NCI-H2196 (cell line): ENCODE measurements around the gene KRT86.
A peak's percentile ranks its signal among the peaks of the same experiment; 100 is the strongest.

Experiments used
- DNase-seq: peaks from one replicate; lab custom pipeline; 2025; ENCODE audit not compliant: unreplicated experiment; lab: John Stamatoyannopoulos, UW

The KRT86 gene

DNA sequence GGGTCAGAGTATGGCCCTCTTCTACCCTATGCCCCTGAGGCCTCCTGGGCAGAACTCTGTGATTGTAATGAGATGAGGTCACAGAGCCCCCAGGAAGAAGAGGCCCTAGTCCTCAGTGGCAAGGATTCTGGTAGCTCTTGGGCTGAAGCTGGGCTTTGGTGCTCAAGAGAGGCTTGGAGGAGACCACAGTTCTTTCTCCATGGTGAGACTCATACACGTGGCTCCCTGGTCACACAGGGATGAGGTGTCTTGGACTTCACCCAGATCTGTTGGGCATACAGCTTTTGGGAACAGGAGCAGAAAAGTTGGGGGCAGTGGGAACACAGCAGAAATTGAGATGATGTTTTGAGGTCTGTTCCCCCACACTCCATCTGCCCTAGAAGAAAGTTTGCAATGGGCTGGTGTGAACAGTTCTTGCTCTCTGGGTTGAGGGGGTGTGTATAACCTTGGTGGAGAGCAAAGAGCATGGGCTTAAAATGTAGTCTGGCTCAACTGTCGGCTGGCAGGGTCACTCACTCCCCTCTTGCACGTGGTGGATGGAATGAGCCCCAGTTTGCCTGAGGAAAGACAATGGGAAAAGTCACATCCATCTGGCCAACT is at the start of gene KRT86:
KRT86 (plus strand) TSS at position 125 of the 600 bp plus-strand sequence. CDS start 27,272 bp downstream, outside the sequence.
- no peak for DNase-seq

DNA sequence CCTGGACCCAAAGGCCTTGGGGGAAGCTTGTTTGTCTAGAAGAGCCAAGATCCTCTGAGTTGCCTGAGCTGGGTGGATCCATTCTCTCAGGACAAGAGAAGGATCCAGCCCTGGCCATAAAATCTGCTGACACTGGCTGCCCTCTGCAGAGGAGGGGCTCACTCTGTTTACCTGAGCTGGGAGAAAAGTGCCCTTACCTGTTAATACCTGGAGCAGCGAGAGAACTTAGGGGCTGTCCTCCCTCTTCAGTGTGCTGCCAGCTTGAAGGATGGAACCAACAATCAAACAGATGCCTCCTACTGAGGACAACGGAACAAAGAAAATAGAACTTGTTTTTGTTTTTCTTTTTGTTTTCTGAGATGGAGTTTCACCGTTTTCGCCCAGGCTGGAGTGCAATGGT is 48.7 kb upstream of the KRT86 start:
- DNase-seq: no peak

DNA sequence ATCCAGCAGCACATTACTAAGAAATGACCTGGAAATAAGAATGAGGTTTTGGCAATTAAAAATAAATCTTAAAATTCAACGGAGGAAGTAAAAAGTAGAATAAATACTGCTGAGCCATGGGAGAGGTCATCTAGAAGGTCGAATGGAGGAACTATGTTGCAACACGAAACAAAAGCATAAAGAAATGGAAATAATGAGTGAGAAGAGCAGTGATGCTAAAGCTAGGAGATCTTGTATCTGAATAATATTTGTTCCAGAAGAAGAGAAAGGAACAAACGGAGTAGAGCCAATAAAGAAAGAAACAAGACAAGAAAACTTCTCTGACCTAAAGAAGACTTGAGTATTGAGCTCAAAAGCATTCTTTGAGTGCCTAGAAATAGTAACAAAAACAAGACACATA is 48.0 kb upstream of the KRT86 start:
- DNase-seq: no peak

DNA sequence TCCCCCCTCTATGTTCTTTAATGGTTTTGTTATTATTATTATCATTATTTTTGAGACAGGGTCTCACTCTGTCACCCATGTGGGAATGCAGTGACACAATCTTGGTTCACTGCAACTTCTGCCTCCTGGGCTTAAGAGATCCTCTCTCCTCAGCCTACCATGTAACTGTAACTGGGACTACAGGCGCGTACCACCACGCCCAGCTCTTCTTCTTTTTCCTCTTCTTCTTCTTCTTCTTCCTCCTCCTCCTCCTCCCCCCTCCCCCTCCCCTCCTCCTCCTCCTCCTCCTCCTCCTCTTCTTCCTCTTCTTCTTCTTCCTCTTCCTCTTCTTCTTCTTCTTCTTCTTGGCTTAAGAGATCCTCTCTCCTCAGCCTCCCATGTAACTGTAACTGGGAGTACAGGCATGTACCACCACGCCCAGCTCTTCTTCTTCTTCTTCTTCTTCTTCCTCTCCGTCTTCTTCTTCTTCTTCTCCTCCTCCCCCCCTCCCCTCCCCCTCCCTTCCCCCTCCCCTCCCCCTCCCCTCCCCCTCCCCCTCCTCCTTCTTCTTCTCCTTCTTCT is 46.8 kb upstream of the KRT86 start:
- DNase-seq: no peak

DNA sequence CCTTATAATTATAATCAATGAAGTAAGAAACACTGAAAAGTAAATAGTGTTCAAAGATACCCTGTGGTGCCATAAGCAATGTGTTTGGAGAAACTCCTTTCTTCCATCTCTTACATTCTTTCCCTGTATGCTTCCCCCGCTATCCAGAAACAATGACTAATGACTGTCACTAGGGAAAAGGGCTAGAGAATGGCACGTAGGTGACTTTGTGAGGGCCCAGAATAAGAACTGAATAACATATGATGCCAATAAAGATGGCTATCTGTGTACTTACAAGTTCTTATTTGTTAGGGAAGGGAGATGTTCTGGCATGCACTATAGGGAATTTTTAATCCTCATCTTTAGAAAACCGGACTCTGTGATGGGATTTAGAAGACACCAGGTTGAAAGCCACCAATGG is 46.1 kb upstream of the KRT86 start:
- DNase-seq: no peak

DNA sequence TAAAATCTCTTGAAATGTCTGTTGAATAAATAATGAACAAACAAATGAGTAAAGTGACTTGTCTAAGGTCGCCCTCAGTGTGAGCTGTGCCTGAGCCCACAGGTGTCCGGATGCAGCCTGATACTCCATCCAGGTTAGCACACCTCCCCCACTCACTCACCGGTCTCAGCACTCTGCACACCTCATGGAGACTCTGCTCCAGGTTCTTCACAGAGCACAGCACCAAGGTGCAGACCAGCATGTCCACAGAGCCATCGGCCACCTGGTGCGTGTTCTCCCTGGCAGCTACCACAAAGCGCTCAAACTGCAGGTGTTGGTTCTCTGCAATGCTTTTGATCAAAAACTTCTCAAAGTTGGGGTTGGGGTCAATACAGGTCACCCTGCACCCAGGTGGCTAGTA is 45.5 kb upstream of the KRT86 start:
- no peak for DNase-seq

DNA sequence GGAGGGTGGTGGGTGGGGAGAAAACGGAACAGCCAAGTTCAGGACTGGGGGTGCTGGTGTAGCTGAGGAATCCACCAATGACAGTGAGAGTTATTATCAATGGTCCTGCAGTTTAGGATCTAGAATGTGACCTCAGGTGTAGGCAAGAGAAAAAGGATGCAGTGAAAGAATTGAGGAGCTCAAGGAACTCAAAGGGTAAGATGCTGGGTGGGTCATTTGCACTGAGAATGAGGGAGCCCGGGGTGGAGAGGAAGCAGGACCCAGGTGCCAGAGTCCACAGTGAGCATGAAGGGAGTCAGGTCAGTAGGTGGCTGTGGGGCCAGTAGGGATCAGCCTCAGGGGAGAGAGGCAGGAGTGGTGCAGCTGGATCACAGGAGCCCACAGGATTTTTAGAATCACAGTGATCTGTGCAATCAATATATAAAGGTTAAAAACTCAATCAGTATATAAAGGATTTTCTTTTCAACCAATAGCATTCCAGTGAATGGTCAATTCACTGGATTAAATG is 44.6 kb upstream of the KRT86 start:
- no peak for DNase-seq

DNA sequence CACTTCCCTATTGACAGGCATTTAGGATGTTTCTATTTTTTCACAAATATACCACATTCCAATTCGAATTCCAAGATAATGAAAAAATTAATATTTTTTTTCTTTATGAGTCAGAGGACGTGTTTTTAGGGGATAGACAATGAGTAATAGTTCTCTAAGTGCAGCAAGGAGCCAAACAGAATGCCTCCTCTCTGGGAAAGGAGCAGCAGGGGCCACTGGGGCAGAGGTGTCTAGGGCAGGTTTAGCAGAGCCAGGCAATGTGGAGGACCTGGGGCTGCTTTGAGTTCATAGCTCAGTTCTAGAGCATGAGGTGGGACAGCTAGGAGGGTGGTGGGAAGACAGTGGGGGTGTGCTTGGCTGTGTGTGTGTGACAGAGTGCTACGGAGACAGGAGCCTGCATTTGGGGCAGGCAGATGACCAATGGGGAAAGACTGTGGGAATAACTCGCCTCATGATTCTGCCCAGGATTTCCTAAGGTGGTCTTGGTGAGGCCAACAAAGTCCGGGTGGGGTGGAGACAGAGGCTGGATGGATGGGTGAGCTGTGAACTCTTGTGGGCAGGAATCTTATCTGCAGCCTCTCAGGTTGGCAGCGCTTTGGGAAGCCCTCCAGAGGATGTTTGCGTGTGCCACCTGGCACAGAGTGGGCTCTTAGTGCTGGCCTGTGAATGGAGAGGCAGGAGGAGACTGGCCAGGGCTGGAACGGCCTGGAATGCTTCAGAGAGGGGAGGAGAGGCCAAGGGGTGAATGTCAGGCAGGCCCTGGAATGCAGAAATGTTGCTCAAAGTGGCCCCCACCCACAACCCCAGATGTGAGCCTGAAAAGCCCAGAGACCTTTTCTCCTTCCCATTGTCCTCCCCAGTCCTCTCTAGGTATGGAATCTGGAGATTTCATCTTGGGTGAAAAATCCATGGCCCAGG is 43.8 kb upstream of the KRT86 start:
- DNase-seq: no peak

DNA sequence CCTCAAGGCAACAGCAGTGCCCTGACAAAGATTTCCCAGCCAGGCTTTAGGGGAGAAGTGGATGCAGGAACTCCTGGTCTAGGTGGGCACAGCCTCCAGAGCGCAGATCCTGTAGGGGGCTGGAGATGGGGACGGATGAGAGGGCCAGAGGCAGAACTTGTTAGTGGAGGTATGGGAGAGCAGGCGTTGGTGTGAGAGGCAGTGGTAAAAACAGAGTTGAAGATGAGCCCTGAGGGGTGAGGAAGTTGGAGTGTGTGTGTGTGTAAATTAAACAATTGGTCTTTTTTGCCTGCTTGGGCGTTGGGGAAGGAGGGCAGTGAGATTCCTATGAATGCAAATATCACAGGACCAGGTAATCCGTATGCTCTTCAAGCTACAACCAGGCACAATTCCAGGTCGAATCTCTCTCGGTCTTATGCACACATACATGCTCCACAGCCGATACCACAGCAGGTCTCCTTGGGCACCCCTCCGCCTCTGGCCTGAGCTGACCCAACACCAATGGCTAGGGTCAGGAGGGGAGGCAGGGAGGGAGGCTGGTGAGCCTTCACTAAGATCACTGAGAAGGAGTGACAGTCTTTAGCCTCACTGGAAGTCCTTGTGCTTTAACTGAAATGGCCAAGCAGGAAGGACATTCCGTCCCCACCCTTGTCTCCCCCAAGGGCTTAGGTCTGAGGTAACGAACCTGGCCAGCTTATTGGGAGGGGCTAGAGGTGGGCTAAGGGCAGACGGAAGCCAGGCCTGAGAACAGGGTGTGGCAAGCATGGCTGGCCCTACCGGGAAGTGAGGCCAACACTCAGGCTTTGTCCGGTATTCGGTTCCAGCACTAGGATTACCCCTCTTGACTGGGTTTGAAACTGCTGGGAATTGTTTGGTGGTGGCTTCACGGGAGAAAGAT is 42.9 kb upstream of the KRT86 start:
- DNase-seq: no peak

DNA sequence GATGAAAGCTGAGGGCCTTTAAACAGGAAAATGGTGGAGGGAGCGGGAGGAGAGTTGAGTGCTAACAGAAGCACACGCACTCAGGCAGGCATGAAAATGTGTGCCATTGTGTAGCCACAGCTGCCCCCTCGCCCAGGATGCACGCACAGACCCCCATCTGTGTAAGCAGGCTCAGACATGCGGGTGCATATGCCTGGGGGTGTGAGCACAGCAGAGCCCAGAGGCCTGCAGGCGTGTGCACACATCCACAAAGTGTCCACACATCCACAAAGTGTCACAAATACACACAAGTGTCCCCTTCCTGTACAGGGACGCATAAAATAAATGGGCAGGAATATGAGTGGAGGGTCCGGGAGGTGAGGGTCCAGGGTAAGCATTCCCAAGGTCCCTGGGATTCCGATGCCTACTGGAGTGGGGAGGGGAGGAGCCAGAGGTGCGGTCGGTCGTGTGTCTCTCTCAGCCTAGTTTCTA is 42.2 kb upstream of the KRT86 start:
- DNase-seq: no peak

DNA sequence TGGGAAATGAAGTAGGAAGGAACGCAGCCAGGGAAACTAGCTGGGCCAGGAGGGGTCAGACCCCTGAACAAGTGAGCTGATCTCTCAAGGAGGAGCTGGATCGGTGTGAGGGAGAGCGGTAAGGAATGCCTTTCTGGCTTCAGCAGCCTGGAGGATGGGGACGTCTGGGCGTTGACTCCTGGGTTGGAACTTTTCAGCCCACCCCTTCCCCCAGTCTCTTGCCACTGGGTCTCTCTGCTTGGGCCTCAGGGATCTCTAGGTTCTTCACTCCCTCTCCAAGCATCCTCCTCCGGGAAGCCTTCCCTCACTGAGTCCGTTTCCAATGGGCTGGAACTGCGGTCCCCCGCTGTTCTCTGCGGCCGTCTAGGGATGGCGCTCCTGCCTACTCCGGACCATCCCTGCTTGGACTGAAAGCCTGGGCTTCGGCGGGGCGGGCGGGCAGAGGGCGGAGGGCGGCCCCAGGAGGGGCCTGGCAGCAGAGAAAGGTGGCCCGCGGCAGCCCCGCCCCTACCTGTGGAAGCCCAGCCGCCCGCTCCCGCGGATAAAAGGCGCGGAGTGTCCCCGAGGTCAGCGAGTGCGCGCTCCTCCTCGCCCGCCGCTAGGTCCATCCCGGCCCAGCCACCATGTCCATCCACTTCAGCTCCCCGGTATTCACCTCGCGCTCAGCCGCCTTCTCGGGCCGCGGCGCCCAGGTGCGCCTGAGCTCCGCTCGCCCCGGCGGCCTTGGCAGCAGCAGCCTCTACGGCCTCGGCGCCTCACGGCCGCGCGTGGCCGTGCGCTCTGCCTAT is 41.6 kb upstream of the KRT86 start, which contains the start of gene KRT7:
KRT7 (plus strand) TSS at position 570 of the 788 bp plus-strand sequence; CDS start at position 624, 54 bp downstream.
- no peak for DNase-seq

DNA sequence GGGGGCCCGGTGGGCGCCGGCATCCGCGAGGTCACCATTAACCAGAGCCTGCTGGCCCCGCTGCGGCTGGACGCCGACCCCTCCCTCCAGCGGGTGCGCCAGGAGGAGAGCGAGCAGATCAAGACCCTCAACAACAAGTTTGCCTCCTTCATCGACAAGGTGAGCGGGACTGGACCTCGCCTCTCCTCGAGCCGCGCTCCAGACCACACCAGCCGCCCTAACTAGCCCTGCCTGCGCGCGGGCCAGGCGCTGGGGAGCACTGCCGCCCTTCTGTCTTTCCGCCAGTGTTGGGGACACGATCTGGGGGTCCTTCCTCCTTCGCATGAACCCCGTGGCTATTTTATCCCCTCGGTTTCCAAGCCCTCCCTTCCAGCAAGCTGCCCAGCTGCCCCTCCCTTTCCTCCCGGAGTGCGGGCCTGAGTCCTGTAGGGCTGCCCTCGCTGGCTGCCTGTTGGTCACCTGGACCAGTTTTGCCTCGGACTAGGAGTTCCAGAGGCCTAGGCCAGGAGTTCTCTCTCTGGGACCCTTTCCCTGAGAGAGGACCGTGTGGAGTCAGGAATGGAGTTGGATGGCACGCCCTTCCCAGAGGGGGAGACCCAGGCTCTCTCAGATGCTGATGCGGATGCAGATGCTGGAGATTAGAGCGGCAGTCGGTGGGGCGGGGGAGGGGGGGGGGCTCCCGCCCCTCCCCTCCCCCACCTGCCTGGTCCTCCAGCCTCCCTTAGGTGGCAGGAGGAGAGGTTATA is 40.8 kb upstream of the KRT86 start:
- DNase-seq: no peak

DNA sequence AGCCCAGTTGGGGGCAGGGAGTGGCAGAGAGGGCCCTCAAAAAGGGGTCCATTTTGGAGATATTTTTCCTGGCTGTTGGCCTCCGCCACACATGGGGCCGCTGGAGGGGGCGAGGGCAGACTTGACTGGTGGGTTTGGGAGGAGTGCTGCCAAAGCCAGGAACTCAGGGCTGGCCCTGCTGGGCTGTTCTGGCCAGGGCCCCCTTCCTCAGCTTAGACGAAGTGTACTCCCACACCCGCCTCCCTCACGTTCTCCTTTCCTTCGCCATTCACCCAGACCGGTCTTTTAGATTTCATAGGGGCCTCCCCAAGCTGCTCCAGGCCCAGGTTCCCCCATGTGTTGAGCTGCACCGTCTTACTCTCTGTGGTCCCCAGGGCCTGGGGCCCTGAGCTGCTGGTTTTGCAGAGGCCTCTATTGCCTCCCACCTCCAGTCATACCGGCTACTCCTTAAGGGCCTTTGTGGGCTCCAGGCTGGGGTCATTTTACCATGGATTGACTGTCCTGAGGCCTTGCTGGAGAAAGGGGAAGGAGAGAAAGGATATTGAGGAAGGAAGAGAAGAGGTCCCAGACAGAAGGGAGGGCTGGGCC is 40.1 kb upstream of the KRT86 start:
- DNase-seq: no peak

DNA sequence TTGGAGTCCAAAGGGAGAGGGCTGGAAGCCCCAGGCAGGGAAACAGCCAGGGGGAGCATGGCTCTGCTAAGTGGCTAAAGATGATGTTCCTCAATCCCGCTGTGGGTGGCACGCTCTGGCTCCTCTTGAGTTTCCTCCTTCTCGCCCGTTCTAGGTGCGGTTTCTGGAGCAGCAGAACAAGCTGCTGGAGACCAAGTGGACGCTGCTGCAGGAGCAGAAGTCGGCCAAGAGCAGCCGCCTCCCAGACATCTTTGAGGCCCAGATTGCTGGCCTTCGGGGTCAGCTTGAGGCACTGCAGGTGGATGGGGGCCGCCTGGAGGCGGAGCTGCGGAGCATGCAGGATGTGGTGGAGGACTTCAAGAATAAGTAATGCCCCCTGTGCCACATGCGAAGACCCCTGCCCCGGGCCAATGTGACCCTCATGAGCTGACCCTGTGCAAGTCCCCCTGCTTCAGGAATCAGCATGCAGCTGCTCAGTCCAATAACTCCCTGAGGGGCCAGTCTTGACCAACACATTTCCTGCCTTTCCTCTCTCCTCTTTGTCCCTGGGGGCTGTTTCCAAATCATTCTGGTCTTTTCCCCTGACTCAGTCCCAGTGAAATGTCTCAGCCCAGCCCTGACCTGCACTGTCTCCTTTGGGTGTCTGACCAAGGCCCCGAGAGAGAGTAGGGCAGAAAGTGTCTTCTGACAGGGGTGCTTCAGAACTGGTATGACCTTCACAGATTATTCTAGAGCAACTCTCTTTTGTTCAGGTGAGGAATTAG is 39.3 kb upstream of the KRT86 start:
- DNase-seq: no peak

DNA sequence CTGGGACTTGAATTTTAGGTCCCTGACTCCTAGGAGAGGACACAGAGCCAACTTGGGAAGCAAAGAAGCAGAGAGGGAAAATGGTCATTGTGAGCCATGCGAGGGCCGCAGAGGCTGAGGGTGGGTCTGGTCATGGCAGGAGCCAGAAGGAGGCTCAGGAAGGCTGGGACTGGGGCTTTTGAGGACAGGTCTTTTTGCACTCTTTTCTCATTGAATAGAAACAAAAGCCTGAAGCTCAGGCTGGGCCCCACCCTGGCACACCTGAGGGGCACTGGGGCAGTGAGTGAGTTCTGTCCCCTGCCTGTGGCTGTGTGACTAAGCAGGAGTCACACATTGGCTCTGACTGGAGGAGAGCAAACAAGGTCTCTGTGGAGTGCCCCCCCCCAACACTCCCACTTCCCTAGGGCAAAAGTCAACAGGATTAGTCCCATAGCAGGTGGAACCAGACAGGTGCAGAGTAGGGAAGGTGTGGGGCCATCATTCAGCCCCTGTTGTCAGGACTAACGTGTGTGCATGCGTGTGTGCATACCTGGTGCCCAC is 38.6 kb upstream of the KRT86 start:
- DNase-seq: peak; percentile 77

DNA sequence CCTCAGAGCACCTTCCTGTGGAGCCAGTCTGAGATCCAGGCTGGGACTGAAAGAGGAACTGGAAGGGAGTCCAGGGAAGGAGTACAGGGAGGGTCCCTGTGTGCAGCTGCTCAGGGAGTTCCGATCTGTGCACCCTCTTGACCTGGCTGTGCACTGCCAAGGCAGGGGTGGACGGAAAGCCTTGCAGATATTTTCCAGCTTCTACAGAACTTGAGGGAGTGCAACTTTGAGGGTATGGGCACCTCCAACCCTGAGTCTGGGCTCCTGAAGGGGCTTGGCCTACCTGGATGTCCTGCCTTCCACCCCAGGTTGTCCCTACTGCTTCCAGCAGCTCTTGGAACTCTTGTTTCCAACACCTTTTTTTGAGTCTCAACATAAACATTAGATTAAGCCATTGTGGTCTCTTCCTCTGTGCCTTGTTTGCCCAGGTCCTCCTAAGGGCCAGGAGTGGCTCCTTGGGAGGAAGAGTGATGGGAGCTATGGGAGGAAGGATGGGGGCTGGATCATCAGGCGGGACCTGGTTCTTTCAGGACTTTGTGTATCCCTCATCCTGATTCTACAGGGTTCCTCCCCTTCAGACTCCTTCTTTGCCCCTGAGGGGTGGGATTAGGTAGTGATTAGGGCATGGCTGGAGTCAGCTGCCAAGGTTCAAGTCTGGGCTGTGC is 37.9 kb upstream of the KRT86 start:
- DNase-seq: no peak

DNA sequence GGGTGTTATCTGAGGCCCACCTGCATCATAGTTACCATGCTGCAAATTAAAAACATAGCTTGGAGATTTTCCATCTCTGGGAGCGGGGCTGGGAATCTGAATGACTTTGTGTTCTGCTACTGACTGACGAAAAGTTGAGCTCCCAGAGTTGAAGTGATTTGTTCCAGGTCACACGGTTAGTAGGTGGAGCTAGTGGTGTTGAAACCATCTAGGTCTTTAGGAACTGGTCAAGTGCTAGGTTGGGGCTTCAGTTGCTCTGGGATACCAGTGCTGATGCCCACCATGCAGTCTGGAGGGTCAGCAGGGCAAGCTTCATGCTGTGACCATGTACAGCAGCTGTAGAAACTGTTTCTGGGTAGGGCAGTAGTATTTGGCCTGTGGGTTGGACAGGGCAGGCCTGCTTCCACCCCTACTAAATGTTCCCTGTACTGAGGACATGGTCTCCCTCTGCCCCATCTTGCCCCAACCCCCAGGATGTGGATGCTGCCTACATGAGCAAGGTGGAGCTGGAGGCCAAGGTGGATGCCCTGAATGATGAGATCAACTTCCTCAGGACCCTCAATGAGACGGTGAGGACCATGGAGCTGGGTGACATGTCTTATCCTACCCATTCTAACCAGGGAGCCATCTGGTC is 36.1 kb upstream of the KRT86 start:
- DNase-seq: no peak
